Epithelial cell of proximal tubule (primary cell): ENCODE data around the gene UGT1A10. TPM values are rescaled to one million over a fixed set of nuclear protein-coding genes. Genes with fewer than 3 reads are reported as not detected.

ENCODE experiments used
- DNase-seq: peaks from one replicate; pipeline ENCODE4 v3.0.0-alpha.2; 2011; ENCODE audit warnings: low read depth
- H3K4me3 ChIP-seq: 2 replicates; pipeline ENCODE4 v1.5.1; 2011; ENCODE audit warnings: low read depth, mild to moderate bottlenecking, low read length
- CTCF ChIP-seq: conservative IDR thresholded peaks from 2 replicates; pipeline ENCODE4 v1.5.1; 2012; ENCODE audit warnings: low read depth, mild to moderate bottlenecking, low read length
- total RNA-seq: library from RNA; depleted of rRNA; stranded (reverse); fragments of >200 nt; gene quantifications from 2 replicates; pipeline ENCODE4 v1.2.3, GENCODE V29; 2015

Gene UGT1A10
- total RNA-seq, 1 donor from 2014 or later: not detected

- H3K4me3 ChIP-seq: no peak overlapping the region
- DNase-seq: no peak
- TF ChIP-seq CTCF: no peak
Observed at GRCh38 chr2:233779722-233780121, 143.5 kb downstream of the UGT1A10 start.

- no peak for TF ChIP-seq CTCF
- no peak for DNase-seq
- no peak overlapping the region for H3K4me3 ChIP-seq
Observed at GRCh38 chr2:233780771-233781170, 144.5 kb downstream of the UGT1A10 start.

- DNase-seq: no peak
- H3K4me3 ChIP-seq: no peak overlapping the region
- no peak for TF ChIP-seq CTCF
Observed at GRCh38 chr2:233789554-233789953, 153.3 kb downstream of the UGT1A10 start.

GRCh38 chr2:233791151-233791882, 155.1 kb downstream of the UGT1A10 start:
- H3K4me3 ChIP-seq: no peak overlapping the region
- TF ChIP-seq CTCF: no peak

GRCh38 chr2:233791883-233792329, 155.7 kb downstream of the UGT1A10 start:
- H3K4me3 ChIP-seq: no peak overlapping the region
- no peak for DNase-seq
- TF ChIP-seq CTCF: no peak

More at GRCh38 chr2:233791151-233791882, 155.1 kb downstream of the UGT1A10 start:
- DNase-seq: no peak

- TF ChIP-seq CTCF: no peak
- no peak for DNase-seq
- no peak overlapping the region for H3K4me3 ChIP-seq
Observed at GRCh38 chr2:233792720-233793119, 156.5 kb downstream of the UGT1A10 start.

- no peak for TF ChIP-seq CTCF
- no peak for DNase-seq
- H3K4me3 ChIP-seq: no peak overlapping the region
Observed at GRCh38 chr2:233793465-233794127, 157.3 kb downstream of the UGT1A10 start.
